ENCODE data around the gene LIMS2. TPM values are rescaled to one million over a fixed set of nuclear protein-coding genes. Genes with fewer than 3 reads are reported as not detected.

Gene LIMS2
- total RNA-seq, 4 donors from 2014 or later: 34.5 to 198 (median 91.3) TPM

DNA sequence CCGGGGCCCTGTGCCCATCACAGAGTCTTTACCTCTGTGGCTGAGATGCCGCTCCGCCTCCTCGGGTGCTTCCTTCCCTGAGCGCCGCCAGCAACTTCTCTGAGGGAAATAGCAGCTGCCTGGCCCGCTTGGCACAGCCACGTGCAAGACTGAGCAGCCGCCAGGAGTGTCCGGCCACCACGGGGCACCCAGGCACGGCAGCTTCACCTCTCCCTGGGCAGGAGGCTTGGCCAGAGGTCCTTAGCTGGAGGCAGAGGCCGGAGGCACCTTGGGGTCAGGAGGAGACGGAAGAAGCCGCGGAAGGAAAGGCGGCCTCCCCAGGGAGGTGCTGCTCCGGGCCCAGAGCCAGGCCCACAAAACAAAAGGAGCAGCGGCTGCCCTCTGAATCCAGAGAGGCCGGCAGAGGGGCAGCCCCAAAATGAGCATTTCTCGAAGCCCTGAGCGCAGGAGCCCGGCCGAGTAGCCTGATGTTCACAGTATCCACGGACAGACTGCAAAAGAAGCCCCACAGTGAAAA, 6.0 kb upstream of the LIMS2 start:
- WGBS, 2 donors (ENCODE audit: low coverage in 1 of 2): 53 to 58% methylated on average over 4 to 25 of the region's 25 CpGs
- Histone ChIP-seq H3K36me3 (no peaks in the 10 kb centered on the region), H3K4me3 (peak overlapping the region in 1 of 4 donors; percentile 13), H3K27me3 (peaks cover 13% of the 10 kb centered on the region), H3K27ac (peak overlapping the region; percentile 53 to 89 (median 74)), H3K4me1 (peaks cover 12 to 26% (median 16%) of the 10 kb centered on the region in 4 donors), H3K9me3 (no peaks in the 10 kb centered on the region)
- TF ChIP-seq POLR2AphosphoS5 (IDR thresholded peaks at IDR 0.05) (no peak), EP300 (IDR thresholded peaks at IDR 0.05; ENCODE audit: low read depth) (no peak), POLR2A (IDR thresholded peaks at IDR 0.05) (no peak)
- TF ChIP-seq, protein P1, sequence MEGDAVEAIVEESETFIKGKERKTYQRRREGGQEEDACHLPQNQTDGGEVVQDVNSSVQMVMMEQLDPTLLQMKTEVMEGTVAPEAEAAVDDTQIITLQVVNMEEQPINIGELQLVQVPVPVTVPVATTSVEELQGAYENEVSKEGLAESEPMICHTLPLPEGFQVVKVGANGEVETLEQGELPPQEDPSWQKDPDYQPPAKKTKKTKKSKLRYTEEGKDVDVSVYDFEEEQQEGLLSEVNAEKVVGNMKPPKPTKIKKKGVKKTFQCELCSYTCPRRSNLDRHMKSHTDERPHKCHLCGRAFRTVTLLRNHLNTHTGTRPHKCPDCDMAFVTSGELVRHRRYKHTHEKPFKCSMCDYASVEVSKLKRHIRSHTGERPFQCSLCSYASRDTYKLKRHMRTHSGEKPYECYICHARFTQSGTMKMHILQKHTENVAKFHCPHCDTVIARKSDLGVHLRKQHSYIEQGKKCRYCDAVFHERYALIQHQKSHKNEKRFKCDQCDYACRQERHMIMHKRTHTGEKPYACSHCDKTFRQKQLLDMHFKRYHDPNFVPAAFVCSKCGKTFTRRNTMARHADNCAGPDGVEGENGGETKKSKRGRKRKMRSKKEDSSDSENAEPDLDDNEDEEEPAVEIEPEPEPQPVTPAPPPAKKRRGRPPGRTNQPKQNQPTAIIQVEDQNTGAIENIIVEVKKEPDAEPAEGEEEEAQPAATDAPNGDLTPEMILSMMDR (IDR thresholded peaks at IDR 0.05): no peak
- intact Hi-C loops (cut with DNase I; ENCODE audit: low total_unique reads): no loop called here
- in situ Hi-C loops (cut with MboI; ENCODE audit: low pct_ligation_motif_present in 1 of 4, low pct_unique_long_range_greater_than_20kb in 1 of 4, low sequenced_read_pairs in 3 of 4): no loop called here
- no peak for DNase-seq

GRCh38 chr2:127680706-127681287, 5.5 kb upstream of the LIMS2 start:
- Histone ChIP-seq H3K4me1 (peaks cover 11 to 29% (median 16%) of the 10 kb centered on the region in 4 donors), H3K4me3 (no peak overlapping the region), H3K9me3 (no peaks in the 10 kb centered on the region), H3K27me3 (peaks cover 17% of the 10 kb centered on the region), H3K36me3 (no peaks in the 10 kb centered on the region), H3K27ac (peak overlapping the region; percentile 53 to 89 (median 74))
- WGBS, 2 donors (ENCODE audit: low coverage in 1 of 2): 79% methylated on average over 19 of the region's 19 CpGs; no CpG with 5 or more reads in 1 of the 2 donors
- DNase-seq: no peak
- TF ChIP-seq, protein P1 (IDR thresholded peaks at IDR 0.05): no peak
- TF ChIP-seq EP300 (IDR thresholded peaks at IDR 0.05; ENCODE audit: low read depth) (no peak), POLR2AphosphoS5 (IDR thresholded peaks at IDR 0.05) (no peak)
- intact Hi-C loops (cut with DNase I; ENCODE audit: low total_unique reads): no loop called here
- in situ Hi-C loops (cut with MboI; ENCODE audit: low pct_ligation_motif_present in 1 of 4, low pct_unique_long_range_greater_than_20kb in 1 of 4, low sequenced_read_pairs in 3 of 4): no loop called here

DNA sequence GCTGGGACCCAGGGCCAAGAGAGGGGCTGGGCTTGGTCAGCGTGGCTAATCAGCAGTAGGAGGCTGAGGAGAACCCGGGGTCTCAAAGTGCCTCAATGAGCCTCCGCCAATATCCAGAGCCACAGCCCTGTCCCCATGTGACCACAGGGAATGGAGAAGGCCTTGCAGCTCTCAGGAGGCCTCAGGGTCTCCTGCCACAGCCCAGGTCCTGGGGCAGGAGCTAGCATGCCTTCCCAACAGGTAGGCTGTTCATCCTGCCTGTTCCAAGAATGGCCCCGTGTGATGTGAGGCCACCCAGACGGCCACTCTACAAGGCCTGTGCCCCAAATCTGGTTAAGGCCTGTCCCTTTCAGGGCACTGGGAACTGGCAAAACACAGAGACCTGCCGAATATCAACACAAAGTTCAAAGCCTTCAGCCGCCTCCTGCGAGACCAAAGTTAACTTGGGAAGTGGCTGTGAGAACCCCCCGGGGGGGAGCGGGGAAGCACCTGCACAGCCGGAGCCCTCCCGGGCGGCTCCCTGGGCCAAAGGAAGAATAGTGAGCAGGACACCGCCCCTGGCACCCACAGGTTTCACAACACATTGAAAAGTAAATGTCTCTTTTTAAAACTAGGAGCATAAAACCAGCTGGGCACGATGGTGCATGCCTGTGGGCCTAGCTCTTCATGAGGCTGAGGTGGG, 4.5 kb upstream of the LIMS2 start:
- no peaks in the 10 kb centered on the region for H3K36me3 ChIP-seq
- TF ChIP-seq POLR2AphosphoS5 (IDR thresholded peaks at IDR 0.05) (no peak), EP300 (IDR thresholded peaks at IDR 0.05; ENCODE audit: low read depth) (no peak), POLR2A (IDR thresholded peaks at IDR 0.05) (no peak)
- TF ChIP-seq, protein P1 (IDR thresholded peaks at IDR 0.05): no peak
- 85% methylated on average over 15 of the region's 15 CpGs; no CpG with 5 or more reads in 1 of the 2 donors for WGBS, 2 donors (ENCODE audit: low coverage in 1 of 2)
- intact Hi-C loops (cut with DNase I; ENCODE audit: low total_unique reads): no loop called here
- H3K9me3 ChIP-seq: no peaks in the 10 kb centered on the region
- H3K4me3 ChIP-seq: no peak overlapping the region
- H3K4me1 ChIP-seq: peaks cover 19 to 38% (median 21%) of the 10 kb centered on the region in 4 donors
- peak overlapping the region in 2 of 4 donors; percentile 16 to 89 for H3K27ac ChIP-seq
- DNase-seq: no peak
- in situ Hi-C loops (cut with MboI; ENCODE audit: low pct_ligation_motif_present in 1 of 4, low pct_unique_long_range_greater_than_20kb in 1 of 4, low sequenced_read_pairs in 3 of 4): no loop called here
- peaks cover 26% of the 10 kb centered on the region for H3K27me3 ChIP-seq

- in situ Hi-C loops (cut with MboI; ENCODE audit: low pct_ligation_motif_present in 1 of 4, low pct_unique_long_range_greater_than_20kb in 1 of 4, low sequenced_read_pairs in 3 of 4) (no loop called here), intact Hi-C loops (cut with DNase I; ENCODE audit: low total_unique reads) (no loop called here)
- Histone ChIP-seq H3K27ac (no peak overlapping the region), H3K36me3 (no peaks in the 10 kb centered on the region), H3K4me3 (no peak overlapping the region), H3K4me1 (peaks cover 19 to 42% (median 26%) of the 10 kb centered on the region in 4 donors), H3K9me3 (no peaks in the 10 kb centered on the region), H3K27me3 (peaks cover 34% of the 10 kb centered on the region)
- DNase-seq: no peak
- 84% methylated on average over 6 of the region's 6 CpGs; no CpG with 5 or more reads in 1 of the 2 donors for WGBS, 2 donors (ENCODE audit: low coverage in 1 of 2)
- TF ChIP-seq EP300 (IDR thresholded peaks at IDR 0.05; ENCODE audit: low read depth) (no peak), POLR2AphosphoS5 (IDR thresholded peaks at IDR 0.05) (no peak), POLR2A (IDR thresholded peaks at IDR 0.05) (no peak)
- TF ChIP-seq, protein P1 (IDR thresholded peaks at IDR 0.05): no peak
Observed at GRCh38 chr2:127678991-127679390, 3.7 kb upstream of the LIMS2 start.

Data from transverse colon (tissue), 4 donors.